Mesendoderm (in vitro differentiated cells): Measurements from ENCODE around the gene SAA2. TPM values are rescaled to one million over a fixed set of nuclear protein-coding genes. Genes with fewer than 3 reads are reported as not detected.
A peak's percentile ranks its signal among the peaks of the same experiment; 100 is the strongest.
"Not testable (repeated sequence)": the region's sequence is repeated elsewhere in the genome, so short reads cannot be mapped to it uniquely, and the experiment has no call there.

ENCODE experiments used
- DNase-seq: peaks from one replicate; pipeline ENCODE4 v3.0.0; 2013
- H2AK5ac ChIP-seq: 2 replicates; pipeline ENCODE4 v1.6.1; 2013; ENCODE audit warnings: low read length, inconsistent platforms
- H2BK120ac ChIP-seq: 2 replicates; pipeline ENCODE4 v1.6.1; 2013; ENCODE audit warnings: low read depth, mild to moderate bottlenecking, low read length, moderate library complexity, mixed read lengths
- H2BK15ac ChIP-seq: replicated peaks from 2 replicates; pipeline ENCODE4 v1.6.1; 2013; ENCODE audit warnings: low read depth, mild to moderate bottlenecking, moderate library complexity
- H2BK5ac ChIP-seq: 2 replicates; pipeline ENCODE4 v1.6.1; 2013; ENCODE audit warnings: low read length, inconsistent platforms
- H3K18ac ChIP-seq: 2 replicates; pipeline ENCODE4 v1.6.1; 2013; ENCODE audit warnings: mild to moderate bottlenecking, low read length, mixed read lengths
- H3K23ac ChIP-seq: one replicate; pipeline ENCODE4 v1.6.1; 2013; ENCODE audit warnings: low read length
- H3K27ac ChIP-seq: 2 replicates; pipeline ENCODE4 v1.5.1; 2013; ENCODE audit warnings: low read depth, mild to moderate bottlenecking, inconsistent platforms, low read length, moderate library complexity
- H3K27me3 ChIP-seq: 2 replicates; pipeline ENCODE4 v1.6.1; 2013; ENCODE audit warnings: low read length, control low read depth, mild to moderate bottlenecking, inconsistent platforms; ENCODE audit not compliant: insufficient read depth, poor library complexity
- H3K36me3 ChIP-seq: 2 replicates; pipeline ENCODE4 v1.6.1; 2013; ENCODE audit warnings: low read length, inconsistent platforms; ENCODE audit not compliant: control insufficient read depth, insufficient read depth
- H3K4ac ChIP-seq: one replicate; pipeline ENCODE4 v1.6.1; 2013; ENCODE audit warnings: low read depth, mild to moderate bottlenecking, low read length, moderate library complexity
- H3K4me1 ChIP-seq: 2 replicates; pipeline ENCODE4 v1.6.1; 2013; ENCODE audit warnings: low read depth, low read length, inconsistent platforms; ENCODE audit not compliant: control insufficient read depth
- H3K4me2 ChIP-seq: 2 replicates; pipeline ENCODE4 v1.6.1; 2013; ENCODE audit warnings: low read length
- H3K4me3 ChIP-seq: 2 replicates; pipeline ENCODE4 v1.5.1; 2013; ENCODE audit warnings: mild to moderate bottlenecking, low read length
- H3K56ac ChIP-seq: one replicate; pipeline ENCODE4 v1.6.1; 2013; ENCODE audit warnings: low read length
- H3K79me1 ChIP-seq: 2 replicates; pipeline ENCODE4 v1.6.1; 2013; ENCODE audit warnings: low read length, inconsistent platforms
- H3K79me2 ChIP-seq: 2 replicates; pipeline ENCODE4 v1.6.1; 2013; ENCODE audit warnings: mild to moderate bottlenecking, low read length; ENCODE audit not compliant: control insufficient read depth, insufficient read depth
- H3K9ac ChIP-seq: 2 replicates; pipeline ENCODE4 v1.6.1; 2013; ENCODE audit warnings: low read length, inconsistent platforms
- H4K5ac ChIP-seq: one replicate; pipeline ENCODE4 v1.6.1; 2013; ENCODE audit warnings: low read length
- H4K8ac ChIP-seq: one replicate; pipeline ENCODE4 v1.6.1; 2013; ENCODE audit warnings: low read depth, mild to moderate bottlenecking, control low read depth, low read length, moderate library complexity
- WGBS: extraction: QIAGEN DNeasy Blood & Tissue Kit; methylation state at CpG from one replicate; pipeline ENCODE4 v1.1.7; 2013; ENCODE audit warnings: low lambda C conversion rate, missing lambda C conversion rate; ENCODE audit not compliant: insufficient coverage; ENCODE audit errors: extremely low coverage; 5-methylcytosine and 5-hydroxymethylcytosine counted together
- small RNA-seq: library from polyadenylated mRNA; stranded (forward); fragments of <200 nt; extraction: miRNeasy Mini kit (QIAGEN cat#:217004); gene quantifications from one replicate; pipeline ENCODE3, GENCODE V24; 2013; ENCODE audit not compliant: insufficient read depth

SAA2 gene

GRCh38 chr11:18204220-18204619, 44.2 kb downstream of the SAA2 start:
- Histone ChIP-seq H3K56ac (no peak overlapping the region), H2BK15ac (no peak overlapping the region), H3K9ac (no peak overlapping the region), H3K4me3 (no peak overlapping the region), H2BK5ac (no peak overlapping the region), H3K79me2 (no peaks in the 10 kb centered on the region), H4K5ac (no peak overlapping the region), H3K18ac (no peak overlapping the region), H2AK5ac (no peak overlapping the region), H3K27me3 (no peaks in the 10 kb centered on the region), H4K8ac (no peak overlapping the region), H3K36me3 (no peaks in the 10 kb centered on the region), H3K23ac (no peak overlapping the region), H3K4me1 (no peaks in the 10 kb centered on the region), H3K27ac (no peak overlapping the region), H2BK120ac (no peak overlapping the region), H3K79me1 (no peaks in the 10 kb centered on the region), H3K4me2 (no peak overlapping the region), H3K4ac (no peak overlapping the region)
- WGBS, result no CpG with 5 or more reads among the region's 3 CpGs
- no peak for DNase-seq

GRCh38 chr11:18203723-18204122, 44.7 kb downstream of the SAA2 start:
- Histone ChIP-seq H3K36me3 (no peaks in the 10 kb centered on the region), H3K27ac (no peak overlapping the region), H2BK15ac (no peak overlapping the region), H3K23ac (no peak overlapping the region), H3K18ac (no peak overlapping the region), H4K8ac (no peak overlapping the region), H3K4ac (no peak overlapping the region), H2BK120ac (no peak overlapping the region), H3K9ac (no peak overlapping the region), H3K4me1 (no peaks in the 10 kb centered on the region), H3K27me3 (no peaks in the 10 kb centered on the region), H3K56ac (no peak overlapping the region), H2AK5ac (no peak overlapping the region), H3K4me2 (no peak overlapping the region), H3K79me1 (no peaks in the 10 kb centered on the region), H2BK5ac (no peak overlapping the region), H4K5ac (no peak overlapping the region), H3K4me3 (no peak overlapping the region), H3K79me2 (no peaks in the 10 kb centered on the region)
- no CpG with 5 or more reads among the region's 6 CpGs for WGBS
- peak; percentile 78 for DNase-seq

DNA sequence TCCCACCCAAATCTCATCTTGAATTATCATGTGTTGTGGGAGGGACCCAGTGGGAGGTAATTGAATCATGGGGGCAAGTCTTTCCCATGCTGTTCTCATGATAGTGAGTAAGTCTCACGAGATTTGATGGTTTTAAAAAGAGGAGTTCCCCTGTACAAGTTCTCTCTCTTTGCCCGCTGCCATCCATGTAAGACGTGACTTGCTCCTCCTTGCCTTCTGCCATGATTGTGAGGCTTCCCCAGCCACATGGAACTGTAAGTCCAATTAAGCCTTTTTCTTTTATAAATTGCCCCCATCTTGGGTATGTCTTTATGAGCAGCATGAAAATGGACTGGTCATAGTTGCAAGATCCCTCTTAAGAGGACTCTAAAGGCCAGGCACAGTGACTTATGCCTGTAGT, 50.7 kb downstream of the SAA2 start:
- WGBS, result no CpG with 5 or more reads among the region's 3 CpGs
- not testable (repeated sequence) for H3K79me1 ChIP-seq, H3K4me1 ChIP-seq, H3K36me3 ChIP-seq, DNase-seq, H2BK120ac ChIP-seq, H2BK5ac ChIP-seq, H3K4me3 ChIP-seq, H3K4ac ChIP-seq, H3K79me2 ChIP-seq, H3K27ac ChIP-seq, H3K18ac ChIP-seq, H2AK5ac ChIP-seq, H3K9ac ChIP-seq, H3K4me2 ChIP-seq, H4K8ac ChIP-seq, H3K27me3 ChIP-seq, H4K5ac ChIP-seq, H3K56ac ChIP-seq, H2BK15ac ChIP-seq, H3K23ac ChIP-seq

DNA sequence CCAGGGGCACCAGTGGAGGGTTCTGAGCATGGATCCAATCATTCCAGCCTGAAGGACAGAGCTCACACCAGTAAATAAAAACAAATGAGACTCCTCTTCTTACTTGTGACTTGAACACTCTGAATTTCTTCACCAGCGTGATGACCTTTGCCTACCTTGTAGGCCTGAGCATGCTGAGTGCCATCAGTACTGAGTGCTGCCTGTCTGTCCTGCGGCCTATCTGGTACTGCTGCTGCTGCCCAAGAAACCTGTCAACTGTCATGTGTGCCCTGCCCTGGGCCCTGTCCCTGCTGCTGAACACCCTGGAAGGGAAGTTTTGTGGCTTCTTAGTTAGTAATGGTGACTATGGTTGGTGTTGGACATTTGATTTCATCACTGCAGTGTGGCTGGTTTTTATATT, 51.9 kb downstream of the SAA2 start:
- no peaks in the 10 kb centered on the region for H3K79me1 ChIP-seq
- H3K4me3 ChIP-seq, result no peak overlapping the region
- no peak overlapping the region for H4K5ac ChIP-seq
- no peaks in the 10 kb centered on the region for H3K4me1 ChIP-seq
- H3K4me2 ChIP-seq, result no peak overlapping the region
- no peak overlapping the region for H2BK15ac ChIP-seq
- H3K56ac ChIP-seq, result no peak overlapping the region
- no peaks in the 10 kb centered on the region for H3K79me2 ChIP-seq
- H3K23ac ChIP-seq, result no peak overlapping the region
- no peak overlapping the region for H3K4ac ChIP-seq
- no peak overlapping the region for H4K8ac ChIP-seq
- no peak overlapping the region for H2BK5ac ChIP-seq
- no peaks in the 10 kb centered on the region for H3K27me3 ChIP-seq
- no peaks in the 10 kb centered on the region for H3K36me3 ChIP-seq
- H3K18ac ChIP-seq, result no peak overlapping the region
- no peak overlapping the region for H2BK120ac ChIP-seq
- no peak overlapping the region for H2AK5ac ChIP-seq
- no peak overlapping the region for H3K27ac ChIP-seq
- H3K9ac ChIP-seq, result no peak overlapping the region
- DNase-seq, result no peak
- WGBS, result no CpG with 5 or more reads among the region's 2 CpGs

Small RNAs within 50 kb of the gene (small RNA-seq; reads per million reads assigned to genes)
- gene RNA5SP333 (not detected), gene RNA5SP334 (not detected)
